Keratinocyte (primary cell): ENCODE data around the gene PSAPL1. TPM values are rescaled to one million over a fixed set of nuclear protein-coding genes. Genes with fewer than 3 reads are reported as not detected.

Experiments
- DNase-seq: peaks from one replicate; pipeline ENCODE4 v3.0.0-alpha.2; 2011; ENCODE audit warnings: low read depth, missing footprints, low spot score
- FAIRE-seq: peaks from 2 replicates; lab custom pipeline; 2011; peaks lifted over from hg19 to GRCh38; lab: Jason Lieb, UNC
- H2AFZ ChIP-seq: 2 replicates; pipeline ENCODE4 v1.6.0; 2012; ENCODE audit warnings: low read length, control low read depth, inconsistent platforms; ENCODE audit not compliant: control insufficient read depth
- H3K27ac ChIP-seq: 2 replicates; pipeline ENCODE4 v1.5.1; 2011; ENCODE audit warnings: low read length; ENCODE audit not compliant: control insufficient read depth, insufficient read depth
- H3K27me3 ChIP-seq: 3 replicates; pipeline ENCODE4 v1.6.0; 2011; ENCODE audit warnings: low read length; ENCODE audit not compliant: control insufficient read depth, insufficient read depth; ENCODE audit errors: extremely low read depth
- H3K36me3 ChIP-seq, 2 experiments: 2 replicates in 1 of 2; 3 replicates in 1 of 2; pipeline ENCODE4 v1.5.1; 2011; ENCODE audit warnings: low read length in 2 of 2, mild to moderate bottlenecking in 1 of 2; ENCODE audit not compliant: control insufficient read depth in 2 of 2, insufficient read depth in 2 of 2; ENCODE audit errors: extremely low read depth in 1 of 2
- H3K4me1 ChIP-seq: 3 replicates; pipeline ENCODE4 v1.5.1; 2011; ENCODE audit warnings: low read length; ENCODE audit not compliant: control insufficient read depth, insufficient read depth; ENCODE audit errors: extremely low read depth
- H3K4me2 ChIP-seq: 3 replicates; pipeline ENCODE4 v1.6.0; 2011; ENCODE audit warnings: low read depth, low read length; ENCODE audit not compliant: control insufficient read depth, insufficient read depth; ENCODE audit errors: extremely low read depth
- H3K4me3 ChIP-seq, 3 experiments: fragments of 200-600 bp in 1 of 3; sonication (generic) in 1 of 3; 2 replicates in 2 of 3; 3 replicates in 1 of 3; pipeline ENCODE4 v1.5.1; 2011 to 2016; ENCODE audit warnings: low read length in 3 of 3, mild to moderate bottlenecking in 3 of 3, control low read depth in 2 of 3, inconsistent platforms in 1 of 3, low read depth in 1 of 3, mixed read lengths in 1 of 3, mixed run types in 1 of 3, moderate library complexity in 1 of 3; ENCODE audit not compliant: control insufficient read depth in 2 of 3, insufficient read depth in 2 of 3; ENCODE audit errors: extremely low read depth in 1 of 3
- H3K79me2 ChIP-seq: 2 replicates; pipeline ENCODE4 v1.6.0; 2012; ENCODE audit warnings: low read length; ENCODE audit not compliant: control insufficient read depth, insufficient read depth
- H3K9ac ChIP-seq: 3 replicates; pipeline ENCODE4 v1.6.0; 2011; ENCODE audit warnings: low read length; ENCODE audit not compliant: control insufficient read depth, insufficient read depth; ENCODE audit errors: extremely low read depth
- H3K9me1 ChIP-seq: 3 replicates; pipeline ENCODE4 v1.6.0; 2011; ENCODE audit warnings: low read length; ENCODE audit not compliant: control insufficient read depth, insufficient read depth; ENCODE audit errors: extremely low read depth
- H3K9me3 ChIP-seq: 2 replicates; pipeline ENCODE4 v1.5.1; 2012; ENCODE audit warnings: low read depth, low read length; ENCODE audit not compliant: control insufficient read depth
- H4K20me1 ChIP-seq: 3 replicates; pipeline ENCODE4 v1.6.0; 2011; ENCODE audit warnings: low read length; ENCODE audit not compliant: control insufficient read depth, insufficient read depth; ENCODE audit errors: extremely low read depth
- CTCF ChIP-seq, 3 experiments: IDR thresholded peaks in 1 of 3; conservative IDR thresholded peaks in 1 of 3; optimal IDR thresholded peaks in 1 of 3; 2 replicates in 2 of 3; 3 replicates in 1 of 3; pipeline versions ENCODE3 to v1.5.1; 2011; ENCODE audit warnings: low read length in 3 of 3, mild to moderate bottlenecking in 3 of 3, moderate library complexity in 2 of 3, control low read depth in 1 of 3, inconsistent platforms in 1 of 3; ENCODE audit not compliant: insufficient read depth in 2 of 3; ENCODE audit errors: extremely low read depth in 1 of 3
- EZH2 ChIP-seq: IDR thresholded peaks from one replicate; pipeline ENCODE4 v1.6.1; 2012; ENCODE audit warnings: inconsistent platforms, mild to moderate bottlenecking, low read length, moderate library complexity
- dilution Hi-C: fragments of 300-500 bp; cut with MboI; formaldehyde crosslinking; loops from one replicate; pipeline ENCODE4 v1.7.0; 2020; ENCODE audit warnings: low sequenced_read_pairs; ENCODE audit not compliant: extremely low pct_ligation_motif_present
- polyA plus RNA-seq, 5 experiments: library from polyadenylated mRNA; depleted of rRNA in 3 of 5; stranded (reverse) in 3 of 5; stranded (forward) in 1 of 5; unstranded in 1 of 5; fragments of >200 nt; gene quantifications; 1 replicate in 1 of 5; 2 replicates in 3 of 5; 3 replicates in 1 of 5; pipeline versions ENCODE4 v1.2.1 to v1.2.3, GENCODE V29; 2011 to 2012; ENCODE audit warnings: missing spikeins in 2 of 5, low read depth in 1 of 5, low replicate concordance in 1 of 5

The PSAPL1 gene
- polyA plus RNA-seq, 1 donor (not counting 4 experiments of a cell fraction or from before 2014, with no cell fraction given), result 0.03 TPM

GRCh38 chr4:7459471-7459870 is 24.7 kb upstream of the PSAPL1 start:
- H3K9me3 ChIP-seq, result no peaks in the 10 kb centered on the region
- H3K4me2 ChIP-seq, result no peak overlapping the region
- no peaks in the 10 kb centered on the region for H4K20me1 ChIP-seq
- FAIRE-seq, result no peak
- no peaks in the 10 kb centered on the region for H3K79me2 ChIP-seq
- no peak overlapping the region for H3K4me3 ChIP-seq
- no peaks in the 10 kb centered on the region for H3K4me1 ChIP-seq
- no peak overlapping the region for H2AFZ ChIP-seq
- DNase-seq, result no peak
- H3K27ac ChIP-seq, result no peak overlapping the region
- dilution Hi-C loops, result no loop called here
- H3K9ac ChIP-seq, result no peak overlapping the region
- TF ChIP-seq EZH2, result no peak
- no peak for TF ChIP-seq CTCF (optimal IDR thresholded peaks at IDR 0.05 in 1 of 3, IDR thresholded peaks at IDR 0.05 in 1 of 3, conservative IDR thresholded peaks at IDR 0.05 in 1 of 3; ENCODE audit: extremely low read depth in 1 of 3, insufficient read depth in 2 of 3, low read length in 3 of 3)
- no peaks in the 10 kb centered on the region for H3K36me3 ChIP-seq
- no peaks in the 10 kb centered on the region for H3K9me1 ChIP-seq
- H3K27me3 ChIP-seq, result no peaks in the 10 kb centered on the region

GRCh38 chr4:7458477-7458876 is 23.7 kb upstream of the PSAPL1 start:
- no peak overlapping the region for H2AFZ ChIP-seq
- no peak overlapping the region for H3K4me3 ChIP-seq
- FAIRE-seq, result no peak
- no peak overlapping the region for H3K27ac ChIP-seq
- H3K27me3 ChIP-seq, result no peaks in the 10 kb centered on the region
- no peak overlapping the region for H3K4me2 ChIP-seq
- H3K9me1 ChIP-seq, result no peaks in the 10 kb centered on the region
- H3K9me3 ChIP-seq, result no peaks in the 10 kb centered on the region
- no peaks in the 10 kb centered on the region for H3K4me1 ChIP-seq
- no peaks in the 10 kb centered on the region for H3K36me3 ChIP-seq
- H3K79me2 ChIP-seq, result no peaks in the 10 kb centered on the region
- H4K20me1 ChIP-seq, result no peaks in the 10 kb centered on the region
- TF ChIP-seq EZH2 (no peak), CTCF (optimal IDR thresholded peaks at IDR 0.05 in 1 of 3, IDR thresholded peaks at IDR 0.05 in 1 of 3, conservative IDR thresholded peaks at IDR 0.05 in 1 of 3; ENCODE audit: extremely low read depth in 1 of 3, insufficient read depth in 2 of 3, low read length in 3 of 3) (no peak)
- H3K9ac ChIP-seq, result no peak overlapping the region
- dilution Hi-C loops, result no loop called here
- DNase-seq, result no peak
